ENCODE data around the gene KRT6C.
"Not testable (repeated sequence)": the region's sequence is repeated elsewhere in the genome, so short reads cannot be mapped to it uniquely, and the experiment has no call there.

The KRT6C gene

GRCh38 chr12:52455821-52456220, 17.8 kb downstream of the KRT6C start:
- DNase-seq (ENCODE audit: low read depth in 2 of 2): no peak

- no peak for DNase-seq (ENCODE audit: low read depth in 2 of 2)
Measured at GRCh38 chr12:52454411-52455201, 19.0 kb downstream of the KRT6C start.

DNA sequence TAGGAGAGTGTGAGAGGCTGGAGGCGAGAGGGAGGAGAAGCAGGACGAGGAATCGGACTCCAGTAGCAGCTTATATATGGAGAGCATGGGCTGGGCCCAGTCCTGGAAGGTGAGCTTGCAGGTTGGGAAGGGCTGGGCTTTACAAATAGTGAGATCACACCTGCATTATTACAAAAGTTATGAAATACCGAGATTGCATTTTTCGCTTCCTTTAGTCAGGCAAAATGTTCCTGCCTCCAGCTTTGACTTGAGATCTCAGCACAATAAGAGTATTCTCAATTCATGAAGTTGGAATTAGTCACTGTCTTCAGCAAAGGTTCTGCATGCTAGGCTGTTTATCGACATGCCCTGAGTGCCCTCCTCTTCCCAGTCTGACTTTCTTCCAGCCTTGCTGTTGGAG, 21.5 kb downstream of the KRT6C start, which contains the start of gene KRT6B:
TSS of gene KRT6B (minus strand) at position 46 of the 400 bp plus-strand sequence. CDS start 68 bp downstream, outside the sequence.
- DNase-seq (ENCODE audit: low read depth in 2 of 2): no peak

DNA sequence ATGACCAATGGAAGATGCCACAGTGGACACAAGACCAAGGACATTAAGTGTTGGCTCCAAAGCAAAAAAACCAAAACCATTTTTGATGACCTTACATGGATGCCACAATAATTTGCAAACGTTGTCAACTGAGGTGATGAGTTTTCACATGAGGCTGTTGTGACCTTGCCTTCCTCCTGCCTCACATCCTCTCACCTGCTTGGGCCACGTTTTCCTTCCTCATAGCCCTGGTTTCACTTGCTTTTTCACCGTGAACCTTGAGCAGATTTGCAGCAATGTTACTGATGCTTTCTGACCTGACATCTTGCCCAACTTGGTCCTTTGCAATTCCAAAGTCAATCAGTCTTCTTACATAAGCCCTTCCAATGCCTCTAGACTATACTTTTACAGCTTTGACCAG, 25.4 kb downstream of the KRT6C start:
- no peak for DNase-seq (ENCODE audit: low read depth in 2 of 2)

GRCh38 chr12:52447196-52447595, 26.4 kb downstream of the KRT6C start:
- not testable (repeated sequence) for DNase-seq (ENCODE audit: low read depth in 2 of 2)

DNA sequence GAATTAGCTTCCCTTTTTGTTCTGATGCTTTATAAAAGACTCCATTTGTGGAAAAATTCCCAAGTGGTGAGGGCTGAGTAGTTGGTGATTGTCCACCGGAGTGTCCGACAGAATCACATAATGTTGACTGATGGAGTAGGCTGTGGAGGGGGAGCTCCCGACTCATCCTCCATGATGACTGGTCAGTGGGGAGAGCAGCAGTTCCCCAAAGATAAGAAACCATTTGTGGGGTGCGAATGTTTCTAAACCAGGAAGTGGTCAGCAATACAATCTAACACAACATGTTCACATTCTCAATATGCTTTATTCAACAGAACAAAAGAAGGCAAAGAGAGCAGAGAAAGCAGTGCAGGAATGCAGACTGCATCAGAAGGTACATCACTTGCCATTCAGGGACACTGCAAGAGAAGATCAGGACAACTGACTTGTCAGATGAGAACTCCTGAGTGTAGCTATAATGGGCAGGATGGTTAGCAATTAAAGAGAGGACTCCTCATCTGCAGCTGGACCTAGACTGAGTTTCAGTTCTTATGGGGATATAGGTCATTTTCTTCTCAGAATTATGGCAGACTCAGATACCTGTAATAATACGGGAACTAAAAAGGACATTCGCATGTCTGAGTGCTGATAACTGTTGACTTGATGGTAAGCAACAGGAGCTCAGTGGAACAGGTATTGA, 27.1 kb downstream of the KRT6C start:
- DNase-seq (ENCODE audit: low read depth in 2 of 2): no peak

DNA sequence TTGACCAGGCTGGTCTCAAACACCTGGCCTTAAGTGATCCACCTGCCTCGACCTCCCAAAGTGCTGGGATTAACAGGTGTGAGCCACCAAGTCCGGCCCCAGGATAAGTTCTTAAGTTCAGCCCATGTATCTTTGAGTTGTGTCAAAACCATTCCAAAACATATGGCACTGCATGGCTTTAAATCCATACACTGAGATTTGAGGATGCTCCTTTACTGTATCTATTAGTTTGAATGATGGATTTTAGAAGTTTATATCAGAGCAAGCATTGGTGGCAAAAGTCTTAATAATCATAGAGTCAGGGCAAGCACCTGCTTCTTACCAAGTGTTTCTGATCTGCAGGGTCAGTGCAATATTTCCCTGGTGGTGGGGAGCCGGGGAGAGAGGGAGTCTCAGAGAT, 27.7 kb downstream of the KRT6C start:
- DNase-seq (ENCODE audit: low read depth in 2 of 2): no peak

DNA sequence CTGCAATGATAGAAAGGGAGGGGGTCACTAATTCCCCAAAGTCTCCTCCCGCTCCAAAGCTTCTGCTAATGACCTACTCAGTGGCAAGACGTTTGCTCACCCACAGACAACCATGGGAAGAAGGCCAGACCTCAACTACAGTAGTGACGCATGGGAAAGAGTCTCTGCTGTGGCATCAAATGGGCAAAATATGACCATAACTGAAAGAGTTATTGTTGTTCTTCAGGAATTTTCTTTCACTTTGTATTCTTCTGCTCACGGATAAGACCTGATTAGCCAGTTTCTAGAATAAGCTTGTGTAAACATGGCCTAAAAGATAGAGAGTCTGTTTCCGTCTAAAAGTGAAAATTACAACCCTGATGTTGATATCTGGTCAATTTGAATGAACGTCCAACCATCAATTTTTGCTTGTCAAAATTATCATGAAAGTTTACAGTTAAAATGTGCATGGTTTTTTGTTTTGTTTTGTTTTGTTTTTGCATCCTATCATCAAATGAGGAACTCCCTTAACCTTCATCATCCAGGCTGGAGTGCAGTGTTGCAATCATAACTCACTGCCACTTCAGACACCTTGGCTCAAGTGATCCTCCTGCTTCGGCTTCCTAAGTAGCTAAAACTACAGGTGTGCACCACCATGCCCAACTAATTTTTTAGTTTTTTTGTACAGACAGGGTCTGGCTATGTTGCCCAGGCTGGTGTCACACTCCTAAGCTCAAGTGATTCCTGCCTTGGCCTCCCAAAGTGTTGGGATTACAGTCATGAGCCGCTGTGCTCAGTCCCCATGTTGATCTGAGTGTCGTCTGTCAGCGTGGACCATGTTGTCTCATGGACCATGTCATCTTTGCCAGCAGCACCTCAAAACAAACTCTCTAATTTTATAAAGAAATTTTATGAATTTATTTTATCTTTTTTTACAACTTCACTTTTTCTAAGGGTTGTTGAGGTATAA, 28.7 kb downstream of the KRT6C start:
- no peak for DNase-seq (ENCODE audit: low read depth in 2 of 2)

DNA sequence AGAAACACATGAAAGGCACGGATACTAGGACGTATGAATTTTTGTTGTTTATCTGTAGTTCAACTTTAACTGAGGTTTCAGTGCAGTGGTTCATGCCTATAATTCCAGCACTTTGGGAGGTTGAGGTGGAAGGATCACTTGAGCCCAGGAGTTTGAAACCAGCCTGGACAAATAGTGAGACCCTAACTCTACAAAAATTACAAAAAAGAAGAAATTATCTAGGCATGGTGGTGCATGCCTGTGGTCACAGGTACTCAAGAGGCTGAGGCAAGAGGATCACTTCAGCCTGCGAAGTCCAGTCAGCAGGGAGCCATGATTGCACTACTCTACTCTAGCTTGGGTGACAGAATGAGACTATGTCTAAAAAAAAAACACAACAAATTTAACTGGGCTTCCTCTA, 29.6 kb downstream of the KRT6C start:
- DNase-seq (ENCODE audit: low read depth in 2 of 2): no peak

DNA sequence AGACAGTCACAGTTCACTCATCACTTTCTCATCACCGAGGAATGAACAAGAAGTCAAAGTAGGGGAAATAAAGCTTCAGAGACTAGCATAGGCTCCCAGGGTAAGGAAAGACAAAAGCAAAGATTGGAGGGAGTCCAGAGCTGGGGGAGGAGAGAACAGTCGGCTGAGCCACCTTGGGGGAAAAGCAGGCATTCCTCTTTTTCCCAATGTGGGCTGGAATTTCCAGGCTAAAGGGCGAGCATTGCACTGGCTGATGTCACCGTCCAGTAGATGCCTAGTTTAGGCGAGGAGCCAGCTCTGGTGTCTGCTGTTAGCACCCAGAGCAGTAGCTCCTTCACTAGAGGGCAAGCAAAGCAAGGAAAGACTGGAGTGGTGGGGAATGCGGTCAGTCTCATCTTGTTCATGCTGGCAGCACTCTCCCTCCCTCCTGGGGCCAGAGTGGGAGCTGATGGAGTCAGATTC, 31.0 kb downstream of the KRT6C start:
- no peak for DNase-seq (ENCODE audit: low read depth in 2 of 2)

GRCh38 chr12:52441320-52441911, 32.2 kb downstream of the KRT6C start:
- DNase-seq (ENCODE audit: low read depth in 2 of 2): no peak

- no peak for DNase-seq (ENCODE audit: low read depth in 2 of 2)
Measured at GRCh38 chr12:52440821-52441319, 32.7 kb downstream of the KRT6C start.

DNA sequence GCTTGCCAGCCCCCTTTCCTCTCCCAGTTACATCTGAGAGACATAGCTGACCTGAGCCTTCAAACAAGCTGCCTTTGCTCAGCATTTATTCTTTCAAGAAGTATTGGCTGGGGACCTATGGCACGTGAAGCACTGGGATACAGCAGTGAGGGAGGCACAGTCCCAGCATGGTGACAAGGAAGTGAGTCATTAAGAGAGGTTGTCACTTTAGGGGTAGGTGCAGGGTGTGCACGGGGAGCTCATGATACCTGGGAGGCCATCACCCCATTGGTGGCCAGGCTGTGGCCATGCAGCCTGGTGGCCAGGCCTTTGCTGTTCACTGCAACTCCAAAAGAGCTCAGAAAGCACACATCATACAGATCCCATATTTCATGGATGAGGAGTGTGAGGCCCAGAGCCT, 33.8 kb downstream of the KRT6C start:
- no peak for DNase-seq (ENCODE audit: low read depth in 2 of 2)

DNA sequence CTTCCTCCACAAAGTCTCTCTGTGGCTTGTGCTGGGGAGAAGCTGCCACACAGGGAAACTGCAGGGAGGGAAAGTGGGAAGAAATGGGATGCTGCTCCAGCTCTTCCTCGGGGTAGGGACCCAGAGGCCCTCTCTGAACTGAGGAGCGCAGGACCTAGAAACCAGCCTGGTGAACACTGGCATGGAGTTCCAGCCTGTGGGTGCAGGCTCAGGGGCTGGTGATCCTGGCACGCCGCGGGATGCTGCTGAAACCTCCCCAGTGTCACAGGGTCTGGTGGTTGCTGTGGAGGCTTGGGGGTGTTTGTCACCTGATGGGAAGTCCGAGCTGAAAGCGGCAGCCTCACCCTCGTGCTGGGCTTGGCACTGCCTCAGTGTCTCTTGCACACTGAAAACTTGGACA, 34.2 kb downstream of the KRT6C start:
- no peak for DNase-seq (ENCODE audit: low read depth in 2 of 2)

DNA sequence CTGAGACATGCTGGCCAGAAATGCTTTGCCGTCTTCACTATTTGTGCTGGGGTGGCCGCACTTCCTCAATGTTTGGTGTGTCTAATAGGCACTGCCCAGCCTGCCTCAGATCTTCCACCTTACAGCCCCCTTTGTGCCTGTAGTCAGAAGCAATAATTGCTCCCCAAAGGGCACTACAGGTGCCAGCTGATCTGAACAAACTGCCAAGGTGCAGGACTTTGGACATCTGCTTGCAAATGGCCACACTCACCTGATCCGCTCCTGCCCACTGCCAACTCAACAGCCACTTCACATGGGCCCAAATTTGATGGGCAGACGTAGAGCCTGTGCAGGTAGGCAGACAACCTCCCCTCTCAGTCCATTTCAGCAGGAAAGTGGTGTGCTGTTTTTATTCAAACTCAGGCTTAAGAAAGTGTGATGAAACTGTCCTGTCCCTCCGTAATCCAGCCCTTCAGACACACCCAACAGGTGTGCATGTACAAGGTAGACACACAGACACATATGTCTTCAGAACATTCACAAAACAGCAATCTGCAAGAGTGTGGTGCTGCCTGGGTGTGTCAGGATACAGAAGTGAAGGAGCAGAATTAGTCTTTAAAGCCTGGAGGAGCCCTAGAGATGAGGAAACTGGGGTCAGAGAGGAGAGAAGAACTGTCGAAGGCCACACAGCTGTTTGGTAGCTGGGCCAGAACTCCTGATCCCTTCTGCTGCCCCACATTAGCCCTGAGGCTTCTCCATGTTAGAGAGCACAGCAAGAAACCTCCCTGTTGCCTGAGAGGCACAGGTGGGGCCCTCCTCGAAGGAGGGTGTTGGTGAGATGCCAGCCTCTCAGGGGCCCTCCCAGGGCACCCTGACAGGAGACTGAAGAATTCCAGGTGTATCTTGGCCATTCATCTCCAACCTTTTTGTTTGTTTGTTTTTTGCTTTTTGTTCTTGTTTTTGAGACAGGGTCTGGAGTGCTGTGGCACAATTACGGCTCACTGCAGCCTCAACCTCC, 35.0 kb downstream of the KRT6C start:
- DNase-seq (ENCODE audit: low read depth in 2 of 2): no peak

GRCh38 chr12:52437508-52437907, 36.1 kb downstream of the KRT6C start:
- DNase-seq (ENCODE audit: low read depth in 2 of 2): no peak

DNA sequence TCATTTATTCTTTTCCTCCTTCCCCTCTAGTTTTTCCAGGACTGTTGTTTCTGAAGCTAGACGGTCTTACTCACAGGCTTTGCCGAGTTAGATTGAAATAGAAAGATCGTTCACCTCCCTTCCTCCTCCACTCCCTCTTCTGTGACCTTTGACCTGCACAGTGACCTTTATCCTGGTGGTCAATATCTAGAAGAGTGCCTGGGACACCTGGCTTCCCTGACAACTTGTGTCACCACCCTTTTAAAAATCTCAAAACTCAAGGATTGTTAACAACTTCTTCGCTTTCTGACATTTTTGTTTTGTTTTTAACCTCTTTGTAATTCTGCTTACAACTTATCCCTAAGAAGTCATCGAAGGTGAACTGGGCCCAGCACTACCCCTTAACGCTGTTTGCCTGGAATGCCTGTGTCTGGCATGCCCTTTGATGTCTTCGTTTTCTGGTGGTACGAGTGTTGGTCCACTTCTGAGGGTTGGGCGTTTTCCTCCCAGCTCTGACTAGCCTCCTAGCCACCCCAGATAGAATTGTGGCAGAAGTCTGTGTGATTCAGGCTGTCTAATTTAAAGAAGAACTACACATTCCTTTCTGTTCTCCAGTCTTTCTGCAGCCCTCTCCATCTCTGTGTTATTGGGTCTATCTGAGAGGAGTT, 36.7 kb downstream of the KRT6C start:
- DNase-seq (ENCODE audit: low read depth in 2 of 2): no peak

GRCh38 chr12:52436000-52436827, 37.4 kb downstream of the KRT6C start:
- no peak for DNase-seq (ENCODE audit: low read depth in 2 of 2)

DNA sequence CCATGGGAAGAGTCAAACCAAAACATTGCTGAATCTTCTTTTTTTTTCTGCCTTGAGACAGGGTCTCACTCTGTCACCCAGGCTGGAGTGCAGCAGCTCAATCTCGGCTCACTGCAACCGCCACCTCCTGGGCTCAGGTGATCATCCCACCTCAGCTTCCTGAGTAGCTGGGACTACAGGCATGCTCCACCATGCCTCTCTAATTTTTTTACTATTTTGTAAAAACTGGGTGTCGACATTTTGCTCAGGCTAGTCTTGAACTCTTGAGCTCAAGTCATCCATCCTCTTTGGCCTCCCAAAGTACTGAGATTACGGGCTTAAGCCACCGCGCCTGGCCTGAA, 38.0 kb downstream of the KRT6C start:
- no peak for DNase-seq (ENCODE audit: low read depth in 2 of 2)
